Neuronal stem cell (in vitro differentiated cells): Measurements from ENCODE around the gene KLF2.
"Not testable (repeated sequence)": the region's sequence is repeated elsewhere in the genome, so short reads cannot be mapped to it uniquely, and the experiment has no call there.

ENCODE experiments used
- DNase-seq: peaks from one replicate; pipeline ENCODE4 v3.0.0-alpha.2; 2013; ENCODE audit warnings: low spot score
- H2AFZ ChIP-seq: one replicate; pipeline ENCODE4 v1.6.1; 2013; ENCODE audit warnings: mild to moderate bottlenecking, low read length, inconsistent platforms
- H2AK5ac ChIP-seq: 2 replicates; pipeline ENCODE4 v1.6.1; 2013; ENCODE audit warnings: low read depth, mild to moderate bottlenecking, inconsistent platforms, low read length, moderate library complexity, mixed read lengths
- H2BK120ac ChIP-seq: 2 replicates; pipeline ENCODE4 v1.6.1; 2013; ENCODE audit warnings: low read depth, mild to moderate bottlenecking, inconsistent platforms, low read length, moderate library complexity, mixed read lengths
- H2BK12ac ChIP-seq: one replicate; pipeline ENCODE4 v1.6.1; 2013; ENCODE audit warnings: low read length, inconsistent platforms
- H2BK15ac ChIP-seq: 2 replicates; pipeline ENCODE4 v1.6.1; 2013; ENCODE audit warnings: mild to moderate bottlenecking, low read length, inconsistent platforms, mixed read lengths
- H2BK5ac ChIP-seq: one replicate; pipeline ENCODE4 v1.6.1; 2013; ENCODE audit warnings: inconsistent platforms, mild to moderate bottlenecking, low read length, moderate library complexity
- H3K14ac ChIP-seq: one replicate; pipeline ENCODE4 v1.6.1; 2013; ENCODE audit warnings: low read length, inconsistent platforms
- H3K18ac ChIP-seq: 2 replicates; pipeline ENCODE4 v1.6.1; 2013; ENCODE audit warnings: low read length, inconsistent platforms
- H3K23ac ChIP-seq: 2 replicates; pipeline ENCODE4 v1.6.1; 2013; ENCODE audit warnings: low read depth, mild to moderate bottlenecking, mixed read lengths, low read length, inconsistent platforms; ENCODE audit not compliant: poor library complexity
- H3K27ac ChIP-seq: replicated peaks from 3 replicates; pipeline ENCODE4 v1.5.1; 2013; ENCODE audit warnings: low read length, inconsistent platforms
- H3K27me3 ChIP-seq, 3 experiments: 2 replicates each; pipeline ENCODE4 v1.6.1; 2013; ENCODE audit warnings: low read length in 3 of 3, mild to moderate bottlenecking in 2 of 3, inconsistent platforms in 1 of 3, low read depth in 1 of 3, mixed read lengths in 1 of 3, moderate library complexity in 1 of 3; ENCODE audit not compliant: control insufficient read depth in 3 of 3, insufficient read depth in 3 of 3
- H3K36me3 ChIP-seq, 2 donors: replicated peaks in 1 of 2; 2 replicates each; pipeline ENCODE4 v1.6.1; 2013; ENCODE audit warnings: low read length in 2 of 2; ENCODE audit not compliant: control insufficient read depth in 2 of 2, insufficient read depth in 2 of 2
- H3K4ac ChIP-seq: 2 replicates; pipeline ENCODE4 v1.6.1; 2013; ENCODE audit warnings: inconsistent platforms, mild to moderate bottlenecking, low read length, moderate library complexity
- H3K4me1 ChIP-seq, 2 donors: 1 replicate in 1 of 2; 2 replicates in 1 of 2; pipeline ENCODE4 v1.6.1; 2013; ENCODE audit warnings: low read length in 2 of 2, low read depth in 1 of 2; ENCODE audit not compliant: control insufficient read depth in 2 of 2, insufficient read depth in 1 of 2
- H3K4me2 ChIP-seq: one replicate; pipeline ENCODE4 v1.6.1; 2013; ENCODE audit warnings: mild to moderate bottlenecking, low read length, inconsistent platforms; ENCODE audit not compliant: insufficient read depth, poor library complexity, severe bottlenecking
- H3K4me3 ChIP-seq, 2 donors: 2 replicates each; pipeline ENCODE4 v1.5.1; 2013; ENCODE audit warnings: low read length in 2 of 2, mild to moderate bottlenecking in 2 of 2, inconsistent platforms in 1 of 2, moderate library complexity in 1 of 2
- H3K79me1 ChIP-seq: one replicate; pipeline ENCODE4 v1.6.1; 2013; ENCODE audit warnings: low read depth, mild to moderate bottlenecking, inconsistent platforms, low read length, moderate library complexity
- H3K9ac ChIP-seq: one replicate; pipeline ENCODE4 v1.6.1; 2013; ENCODE audit warnings: mild to moderate bottlenecking, low read depth, low read length, inconsistent platforms; ENCODE audit not compliant: poor library complexity
- H3K9me3 ChIP-seq, 2 donors: replicated peaks in 1 of 2; 2 replicates each; pipeline versions ENCODE3 to v1.6.1; 2013; ENCODE audit warnings: low read length in 2 of 2, mild to moderate bottlenecking in 2 of 2, inconsistent platforms in 1 of 2, low read depth in 1 of 2, mixed read lengths in 1 of 2, moderate library complexity in 1 of 2; ENCODE audit not compliant: control insufficient read depth in 2 of 2, insufficient read depth in 1 of 2
- H4K8ac ChIP-seq: one replicate; pipeline ENCODE4 v1.6.1; 2013; ENCODE audit warnings: low read depth, mild to moderate bottlenecking, inconsistent platforms, low read length, moderate library complexity
- H4K91ac ChIP-seq: one replicate; pipeline ENCODE4 v1.6.1; 2013; ENCODE audit warnings: low read length, low read depth, mild to moderate bottlenecking, inconsistent platforms; ENCODE audit not compliant: poor library complexity
- WGBS, 2 donors: extraction: QIAGEN DNeasy Blood & Tissue Kit; methylation state at CpG; one replicate each; pipeline ENCODE4 v1.1.7; 2013; ENCODE audit warnings: missing lambda C conversion rate in 2 of 2, mixed read lengths in 1 of 2; ENCODE audit not compliant: insufficient read length in 2 of 2, insufficient replicate concordance in 1 of 2; ENCODE audit errors: extremely low coverage in 2 of 2; 5-methylcytosine and 5-hydroxymethylcytosine counted together

The KLF2 gene

GRCh38 chr19:16303755-16304154 is 20.9 kb upstream of the KLF2 start:
- Histone ChIP-seq H2AK5ac (no peak overlapping the region), H2BK12ac (no peak overlapping the region), H3K4me3 (no peak overlapping the region), H3K79me1 (no peaks in the 10 kb centered on the region), H2BK5ac (no peak overlapping the region), H3K9ac (no peak overlapping the region), H3K36me3 (no peaks in the 10 kb centered on the region), H3K27ac (no peak overlapping the region), H4K91ac (no peak overlapping the region), H2BK120ac (no peak overlapping the region), H3K4me1 (no peaks in the 10 kb centered on the region), H3K9me3 (no peaks in the 10 kb centered on the region), H3K4ac (no peak overlapping the region), H2AFZ (no peak overlapping the region), H3K4me2 (no peak overlapping the region), H3K27me3 (no peaks in the 10 kb centered on the region), H2BK15ac (no peak overlapping the region), H4K8ac (no peak overlapping the region), H3K18ac (no peak overlapping the region), H3K23ac (no peak overlapping the region), H3K14ac (no peak overlapping the region)
- no peak for DNase-seq
- no CpG with 5 or more reads among the region's 3 CpGs for WGBS, 2 donors

GRCh38 chr19:16304511-16304910 is 20.1 kb upstream of the KLF2 start:
- not testable (repeated sequence) for H3K23ac ChIP-seq, H2BK120ac ChIP-seq, H3K9ac ChIP-seq, H2BK5ac ChIP-seq, H3K18ac ChIP-seq, H3K14ac ChIP-seq, H2BK15ac ChIP-seq, H3K9me3 ChIP-seq, H3K4ac ChIP-seq, H2AK5ac ChIP-seq, H3K4me3 ChIP-seq, DNase-seq, H4K91ac ChIP-seq, H2AFZ ChIP-seq, H3K36me3 ChIP-seq, H3K79me1 ChIP-seq, H3K27me3 ChIP-seq, H3K4me2 ChIP-seq, H4K8ac ChIP-seq, H3K4me1 ChIP-seq, H2BK12ac ChIP-seq, H3K27ac ChIP-seq
- WGBS, 2 donors: no CpG with 5 or more reads among the region's 2 CpGs

GRCh38 chr19:16305060-16305459 is 19.6 kb upstream of the KLF2 start:
- WGBS, 2 donors: no CpG with 5 or more reads among the region's 6 CpGs

GRCh38 chr19:16306728-16307402 is 17.8 kb upstream of the KLF2 start:
- Histone ChIP-seq H3K4me2 (no peak overlapping the region), H2BK120ac (no peak overlapping the region), H3K36me3 (no peaks in the 10 kb centered on the region), H4K8ac (no peak overlapping the region), H4K91ac (no peak overlapping the region), H3K27me3 (no peaks in the 10 kb centered on the region), H3K18ac (no peak overlapping the region), H3K23ac (no peak overlapping the region), H2BK15ac (no peak overlapping the region), H3K9ac (no peak overlapping the region), H2AK5ac (no peak overlapping the region), H3K27ac (no peak overlapping the region), H3K4me3 (no peak overlapping the region), H3K9me3 (peaks cover 0 to 1% of the 10 kb centered on the region in 2 donors), H2BK12ac (no peak overlapping the region), H3K4ac (no peak overlapping the region), H2AFZ (peak overlapping the region; percentile 56), H3K4me1 (no peaks in the 10 kb centered on the region), H3K14ac (no peak overlapping the region), H2BK5ac (peak overlapping the region; percentile 13), H3K79me1 (no peaks in the 10 kb centered on the region)
- DNase-seq: no peak
- no CpG with 5 or more reads among the region's 21 CpGs for WGBS, 2 donors

More at GRCh38 chr19:16305060-16305459, 19.6 kb upstream of the KLF2 start:
- H3K9ac ChIP-seq, H3K4me2 ChIP-seq, H2BK12ac ChIP-seq, H4K91ac ChIP-seq, H3K36me3 ChIP-seq, H3K14ac ChIP-seq, H4K8ac ChIP-seq, H3K18ac ChIP-seq, DNase-seq, H3K4me1 ChIP-seq, H3K4me3 ChIP-seq, H2BK5ac ChIP-seq, H2AFZ ChIP-seq, H2BK120ac ChIP-seq, H3K4ac ChIP-seq, H3K27ac ChIP-seq, H3K27me3 ChIP-seq, H2AK5ac ChIP-seq, H3K79me1 ChIP-seq, H3K9me3 ChIP-seq, H3K23ac ChIP-seq, H2BK15ac ChIP-seq: not testable (repeated sequence)
